Muscle layer of duodenum (tissue), 2 donors: ENCODE data around the gene PIK3AP1.

Source experiments
- H3K27ac ChIP-seq: one replicate; pipeline ENCODE4 v1.7.0; 2013; ENCODE audit warnings: mild to moderate bottlenecking, low read length
- H3K27me3 ChIP-seq: one replicate; pipeline ENCODE4 v1.7.0; 2013; ENCODE audit warnings: low read depth, mild to moderate bottlenecking, control low read depth, low read length
- H3K36me3 ChIP-seq, 2 donors: one replicate each; pipeline ENCODE4 v1.7.0; 2013; ENCODE audit warnings: low read length in 2 of 2, control low read depth in 1 of 2, mild to moderate bottlenecking in 1 of 2; ENCODE audit not compliant: insufficient read depth in 2 of 2, control insufficient read depth in 1 of 2
- H3K4me1 ChIP-seq, 2 donors: one replicate each; pipeline ENCODE4 v1.7.0; 2013; ENCODE audit warnings: low read length in 2 of 2, mild to moderate bottlenecking in 2 of 2, control low read depth in 1 of 2, moderate library complexity in 1 of 2; ENCODE audit not compliant: insufficient read depth in 2 of 2, control insufficient read depth in 1 of 2
- H3K4me3 ChIP-seq, 2 donors: one replicate each; pipeline ENCODE4 v1.7.0; 2013; ENCODE audit warnings: low read length in 2 of 2, low read depth in 1 of 2, mild to moderate bottlenecking in 1 of 2
- H3K9me3 ChIP-seq, 2 donors: one replicate each; pipeline ENCODE4 v1.7.0; 2013; ENCODE audit warnings: low read length in 2 of 2, control low read depth in 1 of 2, mild to moderate bottlenecking in 1 of 2; ENCODE audit not compliant: control insufficient read depth in 1 of 2
- donor health status: healthy.

PIK3AP1 gene

GRCh38 chr10:96719200-96719599 lies 1.1 kb downstream of the PIK3AP1 start:
- Histone ChIP-seq H3K9me3 (no peaks in the 10 kb centered on the region), H3K27ac (peak overlapping the region; percentile 60), H3K27me3 (no peaks in the 10 kb centered on the region), H3K36me3 (no peaks in the 10 kb centered on the region), H3K4me3 (peak overlapping the region; percentile 69 to 70), H3K4me1 (peaks cover 4 to 9% of the 10 kb centered on the region in 2 donors)

DNA sequence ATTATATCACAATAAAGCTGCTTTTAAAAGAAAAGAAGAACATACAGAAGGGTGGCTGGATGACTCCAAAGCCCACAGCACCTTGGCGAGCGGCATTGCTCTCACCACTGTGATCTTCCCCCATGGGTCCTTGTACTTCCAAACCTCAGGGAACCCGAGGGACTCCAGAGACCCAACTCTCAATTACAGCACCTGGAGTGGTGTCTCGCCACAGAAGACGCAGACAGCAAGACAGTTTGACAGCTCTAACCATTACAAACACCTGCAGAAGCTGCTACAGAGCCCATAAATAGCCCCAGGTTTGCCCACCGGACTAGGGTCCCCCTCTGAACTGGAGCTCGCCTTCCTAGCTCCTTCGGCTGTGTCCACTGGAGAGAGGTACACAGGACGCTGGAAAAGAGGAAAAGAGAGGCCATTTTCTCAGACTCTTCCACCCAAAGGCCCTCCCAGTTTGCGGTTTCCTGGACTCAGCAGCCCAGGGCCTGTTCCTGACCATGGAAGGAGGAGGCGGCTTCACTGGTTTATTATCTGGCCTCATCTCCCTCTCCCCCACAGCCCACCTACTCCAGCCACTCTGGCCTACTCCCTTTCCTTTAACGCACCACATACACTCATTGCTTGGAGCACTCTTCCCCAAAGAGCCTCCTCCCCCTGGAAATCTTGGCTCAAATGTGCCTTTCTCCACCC lies 1.9 kb downstream of the PIK3AP1 start:
- H3K9me3 ChIP-seq = no peaks in the 10 kb centered on the region
- H3K27me3 ChIP-seq = no peaks in the 10 kb centered on the region
- H3K27ac ChIP-seq = peak overlapping the region; percentile 60
- peak overlapping the region in 1 of 2 donors; percentile 70 for H3K4me3 ChIP-seq
- no peaks in the 10 kb centered on the region for H3K36me3 ChIP-seq
- H3K4me1 ChIP-seq = peaks cover 4 to 9% of the 10 kb centered on the region in 2 donors

GRCh38 chr10:96716390-96716789 lies 3.9 kb downstream of the PIK3AP1 start:
- peaks cover 4 to 9% of the 10 kb centered on the region in 2 donors for H3K4me1 ChIP-seq
- H3K9me3 ChIP-seq = no peaks in the 10 kb centered on the region
- H3K27me3 ChIP-seq = no peaks in the 10 kb centered on the region
- no peak overlapping the region for H3K4me3 ChIP-seq
- peak overlapping the region; percentile 14 for H3K27ac ChIP-seq
- no peaks in the 10 kb centered on the region for H3K36me3 ChIP-seq

DNA sequence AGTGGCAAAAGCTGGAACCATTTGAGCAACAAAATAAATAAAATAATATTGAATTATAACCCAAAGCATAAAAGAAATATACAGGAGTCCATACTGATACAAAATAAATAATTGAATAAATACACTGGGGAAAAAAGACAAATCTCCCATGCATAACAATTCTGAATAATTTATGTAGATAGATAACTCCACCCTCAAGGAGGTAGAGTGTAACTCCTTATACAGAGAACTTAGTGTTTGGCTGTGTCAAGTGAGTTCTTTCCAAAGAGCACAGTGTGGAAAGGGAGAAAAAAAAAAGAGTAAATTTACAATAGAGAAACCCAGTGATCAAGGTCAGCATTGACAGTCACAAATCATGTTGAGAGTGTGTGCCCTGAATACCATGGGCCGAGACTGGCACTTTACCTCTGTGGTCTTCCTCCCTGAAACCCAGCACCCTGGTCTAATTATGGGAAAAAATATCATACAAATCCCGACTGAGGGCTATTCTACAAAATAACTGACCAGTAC lies 5.5 kb downstream of the PIK3AP1 start:
- H3K4me1 ChIP-seq = no peaks in the 10 kb centered on the region
- no peaks in the 10 kb centered on the region for H3K27me3 ChIP-seq
- no peaks in the 10 kb centered on the region for H3K36me3 ChIP-seq
- no peaks in the 10 kb centered on the region for H3K9me3 ChIP-seq
- H3K27ac ChIP-seq = no peak overlapping the region
- no peak overlapping the region for H3K4me3 ChIP-seq

- Histone ChIP-seq H3K27me3 (no peaks in the 10 kb centered on the region), H3K4me1 (no peaks in the 10 kb centered on the region), H3K4me3 (no peak overlapping the region), H3K9me3 (no peaks in the 10 kb centered on the region), H3K36me3 (no peaks in the 10 kb centered on the region), H3K27ac (no peak overlapping the region)
Measured at GRCh38 chr10:96714031-96714590, 6.2 kb downstream of the PIK3AP1 start.

GRCh38 chr10:96712662-96713271 lies 7.5 kb downstream of the PIK3AP1 start:
- H3K4me1 ChIP-seq = no peaks in the 10 kb centered on the region
- no peaks in the 10 kb centered on the region for H3K27me3 ChIP-seq
- no peaks in the 10 kb centered on the region for H3K9me3 ChIP-seq
- no peaks in the 10 kb centered on the region for H3K36me3 ChIP-seq
- no peak overlapping the region for H3K27ac ChIP-seq
- no peak overlapping the region for H3K4me3 ChIP-seq

GRCh38 chr10:96711048-96711728 lies 9.1 kb downstream of the PIK3AP1 start:
- Histone ChIP-seq H3K27ac (no peak overlapping the region), H3K36me3 (no peaks in the 10 kb centered on the region), H3K27me3 (no peaks in the 10 kb centered on the region), H3K4me3 (no peak overlapping the region), H3K4me1 (no peaks in the 10 kb centered on the region), H3K9me3 (no peaks in the 10 kb centered on the region)

- Histone ChIP-seq H3K9me3 (no peaks in the 10 kb centered on the region), H3K27me3 (no peaks in the 10 kb centered on the region), H3K4me1 (no peaks in the 10 kb centered on the region), H3K36me3 (no peaks in the 10 kb centered on the region), H3K27ac (no peak overlapping the region), H3K4me3 (no peak overlapping the region)
Measured at GRCh38 chr10:96709525-96709924, 10.8 kb downstream of the PIK3AP1 start.

DNA sequence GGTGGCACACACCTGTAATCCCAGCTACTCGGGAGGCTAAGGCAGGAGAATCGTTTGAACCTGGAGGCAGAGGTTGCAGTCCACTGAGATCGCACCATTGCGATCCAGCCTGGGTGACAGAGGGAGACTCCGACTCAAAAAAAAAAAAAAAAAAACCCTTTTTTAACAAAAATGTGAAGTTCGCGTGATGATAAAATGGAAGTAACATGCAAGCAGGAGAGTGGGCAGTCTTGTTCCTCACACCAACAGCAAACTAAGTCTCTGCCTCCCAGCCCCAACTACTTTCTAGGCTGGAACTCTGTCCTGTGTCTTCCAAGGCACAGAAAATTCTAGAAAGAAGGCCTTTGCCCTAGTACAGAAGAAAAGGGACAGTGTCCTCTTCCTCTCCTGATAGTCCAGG lies 11.3 kb downstream of the PIK3AP1 start:
- no peaks in the 10 kb centered on the region for H3K36me3 ChIP-seq
- no peaks in the 10 kb centered on the region for H3K27me3 ChIP-seq
- no peaks in the 10 kb centered on the region for H3K4me1 ChIP-seq
- no peak overlapping the region for H3K27ac ChIP-seq
- H3K4me3 ChIP-seq = no peak overlapping the region
- H3K9me3 ChIP-seq = no peaks in the 10 kb centered on the region

- Histone ChIP-seq H3K27ac (no peak overlapping the region), H3K9me3 (no peaks in the 10 kb centered on the region), H3K36me3 (no peaks in the 10 kb centered on the region), H3K4me1 (no peaks in the 10 kb centered on the region), H3K27me3 (no peaks in the 10 kb centered on the region), H3K4me3 (no peak overlapping the region)
Measured at GRCh38 chr10:96708456-96708855, 11.9 kb downstream of the PIK3AP1 start.

GRCh38 chr10:96706331-96706853 lies 13.9 kb downstream of the PIK3AP1 start:
- Histone ChIP-seq H3K36me3 (no peaks in the 10 kb centered on the region), H3K4me1 (no peaks in the 10 kb centered on the region), H3K9me3 (no peaks in the 10 kb centered on the region), H3K27me3 (no peaks in the 10 kb centered on the region), H3K4me3 (no peak overlapping the region), H3K27ac (no peak overlapping the region)
